GM18511 (cell line): ENCODE results near the gene MT1G.
"Not testable (repeated sequence)": the region's sequence is repeated elsewhere in the genome, so short reads cannot be mapped to it uniquely, and the experiment has no call there.

Experiments
- ATAC-seq: cut with Tn5 transposase; IDR thresholded peaks from one replicate; pipeline ENCODE4 v1.9.1; 2021; ENCODE audit warnings: mild to moderate bottlenecking, moderate library complexity; ENCODE audit not compliant: unreplicated experiment

MT1G gene

GRCh38 chr16:56684926-56685590 is 17.2 kb upstream of the MT1G start:
- no peak for ATAC-seq

GRCh38 chr16:56684256-56684925 is 16.5 kb upstream of the MT1G start:
- ATAC-seq: no peak

- no peak for ATAC-seq
Measured at GRCh38 chr16:56683424-56684172, 15.7 kb upstream of the MT1G start.

GRCh38 chr16:56682703-56683397 is 15.0 kb upstream of the MT1G start:
- peak; percentile 15 for ATAC-seq

- ATAC-seq: peak; percentile 98
Measured at GRCh38 chr16:56681939-56682702, 14.3 kb upstream of the MT1G start, which contains the start of gene MT1X. Gene MT1X (plus strand): TSS chr16:56682470. CDS start chr16:56682541, 71 bp downstream.

- no peak for ATAC-seq
Measured at GRCh38 chr16:56679818-56680217, 12.0 kb upstream of the MT1G start.

- no peak for ATAC-seq
Measured at GRCh38 chr16:56679078-56679730, 11.3 kb upstream of the MT1G start.

GRCh38 chr16:56677474-56677873 is 9.6 kb upstream of the MT1G start:
- ATAC-seq: no peak

GRCh38 chr16:56675685-56676210 is 7.9 kb upstream of the MT1G start:
- no peak for ATAC-seq

GRCh38 chr16:56674570-56674969 is 6.7 kb upstream of the MT1G start:
- not testable (repeated sequence) for ATAC-seq

- no peak for ATAC-seq
Measured at GRCh38 chr16:56673921-56674320, 6.1 kb upstream of the MT1G start.

- ATAC-seq: no peak
Measured at GRCh38 chr16:56672761-56673536, 5.1 kb upstream of the MT1G start.

- ATAC-seq: not testable (repeated sequence)
Measured at GRCh38 chr16:56672171-56672570, 4.3 kb upstream of the MT1G start.

GRCh38 chr16:56671691-56672090 is 3.8 kb upstream of the MT1G start:
- not testable (repeated sequence) for ATAC-seq

GRCh38 chr16:56670620-56670934 is 2.7 kb upstream of the MT1G start:
- ATAC-seq: no peak

GRCh38 chr16:56669840-56670619 is 2.2 kb upstream of the MT1G start:
- no peak for ATAC-seq

- no peak for ATAC-seq
Measured at GRCh38 chr16:56669005-56669839, 1.4 kb upstream of the MT1G start, which contains the start of gene MT1H. Gene MT1H (plus strand): TSS chr16:56669814. CDS start chr16:56669885, 71 bp downstream.
